Endothelial cell of umbilical vein (primary cell): ENCODE results near the gene INPP4B. TPM values are rescaled to one million over a fixed set of nuclear protein-coding genes. Genes with fewer than 3 reads are reported as not detected.

ENCODE experiments used
- BruUV-seq: library from RNA; stranded (reverse); fragments of 400-500 nt; replicated peaks from 2 replicates; lab custom pipeline; 2021; lab: Mats Ljungman, UMichigan
- CTCF ChIA-PET: fragments of 300-600, 350-600 bp; sonication (Branson Sonifier 250); formaldehyde crosslinking; loops from one replicate; lab custom pipeline; 2021; ENCODE audit warnings: antibody characterized with exemption, inconsistent platforms; lab: Charles Lee
- POLR2A ChIA-PET: fragments of 300-600, 350-600 bp; sonication (Branson Sonifier 250); formaldehyde crosslinking; loops from one replicate; lab custom pipeline; 2021; ENCODE audit warnings: antibody characterized with exemption, inconsistent platforms; lab: Charles Lee
- DNase-seq: peaks from one replicate; pipeline ENCODE4 v3.0.0-alpha.2; 2011; ENCODE audit warnings: low read depth, low spot score
- FAIRE-seq: peaks from 2 replicates; lab custom pipeline; 2011; peaks lifted over from hg19 to GRCh38; lab: Jason Lieb, UNC
- H2AFZ ChIP-seq: 2 replicates; pipeline ENCODE4 v1.6.0; 2012; ENCODE audit warnings: low read depth, low read length, control low read depth, inconsistent platforms
- H3K27ac ChIP-seq: 2 replicates; pipeline ENCODE4 v1.5.1; 2011; ENCODE audit warnings: low read depth, mild to moderate bottlenecking, control low read depth, low read length, moderate library complexity; ENCODE audit not compliant: insufficient read depth
- H3K27me3 ChIP-seq, 2 experiments: 2 replicates each; pipeline versions ENCODE4 v1.6.0 to v1.6.1; 2011; ENCODE audit warnings: low read length in 2 of 2, mixed read lengths in 1 of 2; ENCODE audit not compliant: control insufficient read depth in 2 of 2, insufficient read depth in 2 of 2
- H3K36me3 ChIP-seq, 2 experiments: 2 replicates in 1 of 2; 3 replicates in 1 of 2; pipeline ENCODE4 v1.5.1; 2011; ENCODE audit warnings: low read length in 2 of 2, mild to moderate bottlenecking in 1 of 2, moderate library complexity in 1 of 2; ENCODE audit not compliant: control insufficient read depth in 2 of 2, insufficient read depth in 2 of 2; ENCODE audit errors: extremely low read depth in 1 of 2
- H3K4me1 ChIP-seq: 3 replicates; pipeline ENCODE4 v1.5.1; 2011; ENCODE audit warnings: mild to moderate bottlenecking, low read length; ENCODE audit not compliant: control insufficient read depth, insufficient read depth; ENCODE audit errors: extremely low read depth
- H3K4me2 ChIP-seq: 2 replicates; pipeline ENCODE4 v1.6.1; 2011; ENCODE audit warnings: low read length, control low read depth, mixed read lengths; ENCODE audit not compliant: insufficient read depth
- H3K4me3 ChIP-seq, 3 experiments: fragments of 200-600 bp in 1 of 3; sonication (generic), shearing (Covaris generic) in 1 of 3; replicated peaks in 1 of 3; 2 replicates each; pipeline ENCODE4 v1.5.1; 2011 to 2016; ENCODE audit warnings: control low read depth in 3 of 3, low read length in 3 of 3, mild to moderate bottlenecking in 2 of 3, inconsistent platforms in 1 of 3, low read depth in 1 of 3, moderate library complexity in 1 of 3; ENCODE audit not compliant: insufficient read depth in 1 of 3
- H3K79me2 ChIP-seq: 2 replicates; pipeline ENCODE4 v1.6.0; 2012; ENCODE audit warnings: low read length, inconsistent platforms; ENCODE audit not compliant: control insufficient read depth, insufficient read depth
- H3K9ac ChIP-seq: replicated peaks from 2 replicates; pipeline ENCODE3; 2011; ENCODE audit warnings: low read length, control low read depth; ENCODE audit not compliant: insufficient read depth; ENCODE audit errors: extremely low read depth
- H3K9me1 ChIP-seq: replicated peaks from 3 replicates; pipeline ENCODE4 v1.6.0; 2011; ENCODE audit warnings: mild to moderate bottlenecking, low read length; ENCODE audit not compliant: control insufficient read depth, insufficient read depth; ENCODE audit errors: extremely low read depth
- H3K9me3 ChIP-seq: replicated peaks from 2 replicates; pipeline ENCODE4 v1.5.1; 2012; ENCODE audit warnings: low read length, inconsistent platforms; ENCODE audit not compliant: control insufficient read depth, insufficient read depth
- H4K20me1 ChIP-seq: replicated peaks from 2 replicates; pipeline ENCODE3; 2011; ENCODE audit warnings: mild to moderate bottlenecking, low read length; ENCODE audit not compliant: control insufficient read depth, insufficient read depth; ENCODE audit errors: extremely low read depth
- CTCF ChIP-seq, 2 donors: IDR thresholded peaks; 1 replicate in 1 of 2; 2 replicates in 1 of 2; pipeline ENCODE4 v1.5.1; 2011; ENCODE audit warnings: low read length in 2 of 2, mild to moderate bottlenecking in 2 of 2, moderate library complexity in 2 of 2, control low read depth in 1 of 2, inconsistent platforms in 1 of 2, low read depth in 1 of 2; ENCODE audit not compliant: insufficient read depth in 1 of 2; ENCODE audit errors: extremely low read depth in 1 of 2
- EZH2 ChIP-seq: IDR thresholded peaks from 2 replicates; pipeline ENCODE4 v1.6.1; 2012; ENCODE audit warnings: borderline replicate concordance, low read depth, mild to moderate bottlenecking, moderate library complexity, low read length, inconsistent platforms; ENCODE audit not compliant: severe bottlenecking
- FOS ChIP-seq: IDR thresholded peaks from 2 replicates; pipeline ENCODE4 v1.6.1; 2011; ENCODE audit warnings: mild to moderate bottlenecking, low read length, moderate library complexity, borderline replicate concordance; ENCODE audit not compliant: insufficient read depth
- GATA2 ChIP-seq: IDR thresholded peaks from 2 replicates; pipeline ENCODE4 v1.7.0; 2011; ENCODE audit warnings: low read depth, mild to moderate bottlenecking, moderate library complexity, mixed read lengths, low read length; ENCODE audit not compliant: insufficient read length, insufficient read depth
- JUN ChIP-seq: IDR thresholded peaks from 2 replicates; pipeline ENCODE4 v1.6.1; 2011; ENCODE audit warnings: borderline replicate concordance, low read depth; ENCODE audit not compliant: insufficient read length, insufficient read depth
- MAX ChIP-seq: IDR thresholded peaks from 2 replicates; pipeline ENCODE4 v1.6.1; 2011; ENCODE audit not compliant: insufficient read depth, insufficient read length
- MYC ChIP-seq: IDR thresholded peaks from one replicate; pipeline ENCODE4 v1.6.1; 2011; ENCODE audit warnings: mild to moderate bottlenecking, low read depth, low read length
- POLR2A ChIP-seq: IDR thresholded peaks from 2 replicates; pipeline ENCODE4 v1.6.1; 2012; ENCODE audit warnings: low read depth, mild to moderate bottlenecking, control low read depth, low read length
- POLR2AphosphoS5 ChIP-seq: IDR thresholded peaks from 2 replicates; pipeline ENCODE4 v1.6.1; 2012; ENCODE audit warnings: low read depth, mild to moderate bottlenecking, control low read depth, low read length, moderate library complexity; ENCODE audit not compliant: insufficient read depth
- dilution Hi-C: fragments of 300-500 bp; cut with MboI; formaldehyde crosslinking; loops from one replicate; pipeline ENCODE4 v1.15.0; 2019; ENCODE audit warnings: low sequenced_read_pairs; ENCODE audit not compliant: extremely low pct_ligation_motif_present
- intact Hi-C: fragments of 100-400 bp; cut with micrococcal nuclease; formaldehyde crosslinking; loops from one replicate; pipeline ENCODE4 v1.10.0; 2022
- polyA plus RNA-seq, 4 experiments: library from polyadenylated mRNA; depleted of rRNA in 3 of 4; stranded (reverse) in 3 of 4; unstranded in 1 of 4; fragments of >200 nt; gene quantifications; 2 replicates each; pipeline versions ENCODE4 v1.2.1 to v1.2.3, GENCODE V29; 2011 to 2012; ENCODE audit warnings: missing spikeins in 1 of 4
- total RNA-seq: library from RNA; stranded (reverse); gene quantifications from 2 replicates; pipeline ENCODE4 v1.2.3, GENCODE V29; 2021

Gene INPP4B
- total and polyA plus RNA-seq, 2 donors (not counting 3 experiments of a cell fraction or from before 2014, with no cell fraction given) = 0.41 to 3.1 TPM

- Histone ChIP-seq H3K36me3 (no peaks in the 10 kb centered on the region), H3K4me1 (no peaks in the 10 kb centered on the region), H3K9me1 (peaks cover under 1% of the 10 kb centered on the region), H3K9me3 (no peaks in the 10 kb centered on the region), H3K9ac (no peak overlapping the region), H3K4me3 (no peak overlapping the region), H3K27me3 (no peaks in the 10 kb centered on the region), H2AFZ (no peak overlapping the region), H3K79me2 (no peaks in the 10 kb centered on the region), H4K20me1 (no peaks in the 10 kb centered on the region), H3K4me2 (no peak overlapping the region), H3K27ac (no peak overlapping the region)
- DNase-seq (no peak), FAIRE-seq (no peak)
- intact Hi-C loops (no loop called here), dilution Hi-C loops (no loop called here)
- TF ChIP-seq JUN = no peak
- TF ChIP-seq POLR2A = no peak
- no peak for TF ChIP-seq GATA2
- TF ChIP-seq MAX = no peak
- no peak for TF ChIP-seq CTCF (IDR thresholded peaks at IDR 0.05; ENCODE audit: extremely low read depth in 1 of 2, insufficient read depth in 1 of 2, low read depth in 1 of 2, low read length in 2 of 2)
- no peak for TF ChIP-seq MYC
- no peak for TF ChIP-seq POLR2AphosphoS5
- TF ChIP-seq FOS = no peak
- no peak for TF ChIP-seq EZH2
- CTCF ChIA-PET = no interaction called here
- BruUV-seq = no TSS peak
- POLR2A ChIA-PET = no interaction called here
These were observed 271.8 kb downstream of the INPP4B start for GRCh38 chr4:142574306-142574705.
